Astrocyte (in vitro differentiated cells and primary cell): Measurements from ENCODE around the gene BACH2. TPM values are rescaled to one million over a fixed set of nuclear protein-coding genes. Genes with fewer than 3 reads are reported as not detected.
A peak's percentile ranks its signal among the peaks of the same experiment; 100 is the strongest.

Experiments
- DNase-seq: peaks from one replicate; pipeline ENCODE4 v3.0.0-alpha.2; 2010; ENCODE audit warnings: low read depth
- FAIRE-seq: peaks from 2 replicates; lab custom pipeline; 2011; peaks lifted over from hg19 to GRCh38; lab: Jason Lieb, UNC
- H2AFZ ChIP-seq: 2 replicates; pipeline ENCODE4 v1.6.0; 2012; ENCODE audit warnings: low read depth, low read length, inconsistent platforms
- H3K27ac ChIP-seq: 2 replicates; pipeline ENCODE4 v1.5.1; 2011; ENCODE audit warnings: low read depth, low read length, inconsistent platforms
- H3K27me3 ChIP-seq: 2 replicates; pipeline ENCODE4 v1.6.0; 2011; ENCODE audit warnings: low read length, inconsistent platforms; ENCODE audit not compliant: insufficient read depth
- H3K36me3 ChIP-seq: 2 replicates; pipeline ENCODE4 v1.5.1; 2011; ENCODE audit warnings: low read length, inconsistent platforms; ENCODE audit not compliant: insufficient read depth
- H3K4me1 ChIP-seq: 2 replicates; pipeline ENCODE4 v1.5.1; 2011; ENCODE audit warnings: low read length, inconsistent platforms; ENCODE audit not compliant: insufficient read depth
- H3K4me2 ChIP-seq: 2 replicates; pipeline ENCODE4 v1.6.0; 2012; ENCODE audit warnings: low read length, inconsistent platforms
- H3K4me3 ChIP-seq: 2 replicates; pipeline ENCODE4 v1.5.1; 2011; ENCODE audit warnings: low read depth, mild to moderate bottlenecking, low read length, inconsistent platforms; ENCODE audit not compliant: insufficient read depth
- H3K79me2 ChIP-seq: 2 replicates; pipeline ENCODE4 v1.6.0; 2012; ENCODE audit warnings: mild to moderate bottlenecking, low read length, inconsistent platforms; ENCODE audit not compliant: insufficient read depth
- H3K9ac ChIP-seq: 2 replicates; pipeline ENCODE4 v1.6.0; 2012; ENCODE audit warnings: mild to moderate bottlenecking, low read length, inconsistent platforms
- H3K9me3 ChIP-seq: 2 replicates; pipeline ENCODE4 v1.5.1; 2012; ENCODE audit warnings: low read depth, mild to moderate bottlenecking, low read length, inconsistent platforms; ENCODE audit not compliant: insufficient read depth
- H4K20me1 ChIP-seq: 2 replicates; pipeline ENCODE4 v1.6.0; 2012; ENCODE audit warnings: low read length, inconsistent platforms; ENCODE audit not compliant: insufficient read depth
- H3K27ac Mint-ChIP-seq: one replicate; pipeline ENCODE4 v1.8.0; 2021; ENCODE audit warnings: mild to moderate bottlenecking, mixed read lengths; ENCODE audit not compliant: unreplicated experiment
- H3K27me3 Mint-ChIP-seq: one replicate; pipeline ENCODE4 v1.8.0; 2021; ENCODE audit warnings: low read depth, mixed read lengths; ENCODE audit not compliant: unreplicated experiment
- H3K36me3 Mint-ChIP-seq: one replicate; pipeline ENCODE4 v1.8.0; 2021; ENCODE audit warnings: low read depth, mixed read lengths; ENCODE audit not compliant: unreplicated experiment
- H3K4me1 Mint-ChIP-seq: one replicate; pipeline ENCODE4 v1.8.0; 2021; ENCODE audit warnings: low read depth, mixed read lengths; ENCODE audit not compliant: unreplicated experiment
- H3K4me3 Mint-ChIP-seq: one replicate; pipeline ENCODE4 v1.8.0; 2021; ENCODE audit warnings: mild to moderate bottlenecking, moderate library complexity, mixed read lengths; ENCODE audit not compliant: unreplicated experiment
- H3K9me3 Mint-ChIP-seq: one replicate; pipeline ENCODE4 v1.8.0; 2021; ENCODE audit warnings: mild to moderate bottlenecking, mixed read lengths; ENCODE audit not compliant: unreplicated experiment
- CTCF ChIP-seq: IDR thresholded peaks from 2 replicates; pipeline ENCODE4 v1.5.1; 2011; ENCODE audit warnings: low read depth, mild to moderate bottlenecking, inconsistent platforms, low read length, moderate library complexity; ENCODE audit not compliant: insufficient read depth
- EZH2 ChIP-seq: IDR thresholded peaks from 2 replicates; pipeline ENCODE4 v1.6.1; 2012; ENCODE audit warnings: mild to moderate bottlenecking, low read length, inconsistent platforms; ENCODE audit not compliant: insufficient read depth
- total RNA-seq: library from RNA; stranded (reverse); gene quantifications from 2 replicates; pipeline ENCODE4 v1.2.1, GENCODE V29; 2021

BACH2 gene
- total RNA-seq, 1 donor from 2014 or later, result 17.5 TPM

GRCh38 chr6:90192857-90193256, 103.8 kb downstream of the BACH2 start:
- FAIRE-seq (no peak), DNase-seq (no peak)
- H3K36me3 ChIP-seq, result no peaks in the 10 kb centered on the region
- no peaks in the 10 kb centered on the region for H3K27me3 Mint-ChIP-seq
- H3K27ac Mint-ChIP-seq, result no peak overlapping the region
- TF ChIP-seq EZH2 (no peak), CTCF (no peak)
- H3K36me3 Mint-ChIP-seq, result peaks cover 6% of the 10 kb centered on the region
- H3K9ac ChIP-seq, result no peak overlapping the region
- no peaks in the 10 kb centered on the region for H3K27me3 ChIP-seq
- H3K4me3 Mint-ChIP-seq, result no peak overlapping the region
- peaks cover 6% of the 10 kb centered on the region for H3K9me3 Mint-ChIP-seq
- no peak overlapping the region for H3K4me2 ChIP-seq
- H3K4me3 ChIP-seq, result no peak overlapping the region
- no peaks in the 10 kb centered on the region for H3K9me3 ChIP-seq
- peaks cover 21% of the 10 kb centered on the region for H3K4me1 ChIP-seq
- no peak overlapping the region for H2AFZ ChIP-seq
- H3K27ac ChIP-seq, result no peak overlapping the region
- peaks cover 34% of the 10 kb centered on the region for H3K4me1 Mint-ChIP-seq
- H4K20me1 ChIP-seq, result no peaks in the 10 kb centered on the region
- H3K79me2 ChIP-seq, result no peaks in the 10 kb centered on the region

GRCh38 chr6:90190752-90191395, 105.8 kb downstream of the BACH2 start:
- Histone ChIP-seq H3K4me1 (peaks cover 21% of the 10 kb centered on the region), H3K4me3 (no peak overlapping the region), H3K36me3 (no peaks in the 10 kb centered on the region), H3K9me3 (no peaks in the 10 kb centered on the region), H2AFZ (no peak overlapping the region), H3K9ac (no peak overlapping the region), H3K79me2 (no peaks in the 10 kb centered on the region), H4K20me1 (no peaks in the 10 kb centered on the region), H3K27ac (no peak overlapping the region), H3K27me3 (no peaks in the 10 kb centered on the region), H3K4me2 (no peak overlapping the region)
- Mint-ChIP-seq H3K27me3 (no peaks in the 10 kb centered on the region), H3K4me1 (peaks cover 33% of the 10 kb centered on the region), H3K36me3 (no peaks in the 10 kb centered on the region), H3K27ac (peak overlapping the region; percentile 15), H3K4me3 (no peak overlapping the region), H3K9me3 (peaks cover 3% of the 10 kb centered on the region)
- no peak for TF ChIP-seq EZH2
- no peak for TF ChIP-seq CTCF
- DNase-seq (no peak), FAIRE-seq (no peak)

GRCh38 chr6:90190131-90190530, 106.5 kb downstream of the BACH2 start:
- Histone ChIP-seq H3K4me2 (no peak overlapping the region), H3K27ac (no peak overlapping the region), H3K4me1 (peaks cover 19% of the 10 kb centered on the region), H3K9me3 (no peaks in the 10 kb centered on the region), H3K4me3 (no peak overlapping the region), H3K79me2 (no peaks in the 10 kb centered on the region), H4K20me1 (no peaks in the 10 kb centered on the region), H3K27me3 (no peaks in the 10 kb centered on the region), H3K9ac (no peak overlapping the region), H3K36me3 (no peaks in the 10 kb centered on the region), H2AFZ (no peak overlapping the region)
- Mint-ChIP-seq H3K27ac (peak overlapping the region; percentile 41), H3K27me3 (no peaks in the 10 kb centered on the region), H3K9me3 (peaks cover 3% of the 10 kb centered on the region), H3K4me1 (peaks cover 25% of the 10 kb centered on the region), H3K4me3 (no peak overlapping the region), H3K36me3 (no peaks in the 10 kb centered on the region)
- FAIRE-seq (peak; percentile 17), DNase-seq (peak; percentile 64)
- TF ChIP-seq CTCF, result no peak
- TF ChIP-seq EZH2, result no peak
